Neural cell (in vitro differentiated cells): ENCODE data around the gene MDM1.

Source experiments
- EP300 ChIP-seq: fragments of 450-650 bp; conservative IDR thresholded peaks from 2 replicates; pipeline ENCODE4 v1.6.1; 2014; ENCODE audit warnings: antibody characterized with exemption, mild to moderate bottlenecking, moderate library complexity; ENCODE audit not compliant: poor library complexity, severe bottlenecking
- EZH2 ChIP-seq: fragments of 200-600, 300-800 bp; shearing (Covaris generic), sonication (generic); IDR thresholded peaks from 2 replicates; pipeline ENCODE4 v1.6.1; 2014; ENCODE audit warnings: antibody characterized with exemption, low read length, borderline replicate concordance, mild to moderate bottlenecking; ENCODE audit not compliant: insufficient read depth, poor library complexity, severe bottlenecking
- SMC3 ChIP-seq: fragments of 450-650 bp; conservative IDR thresholded peaks from 2 replicates; pipeline ENCODE4 v1.6.1; 2014; ENCODE audit warnings: antibody characterized with exemption, mild to moderate bottlenecking, moderate library complexity; ENCODE audit not compliant: poor library complexity
- TF ChIP-seq, protein P1 (sequence below): fragments of 450-650 bp; IDR thresholded peaks from 2 replicates; pipeline ENCODE4 v1.5.1; 2014; ENCODE audit warnings: antibody characterized with exemption, mild to moderate bottlenecking, moderate library complexity; ENCODE audit not compliant: poor library complexity, severe bottlenecking

DNA sequence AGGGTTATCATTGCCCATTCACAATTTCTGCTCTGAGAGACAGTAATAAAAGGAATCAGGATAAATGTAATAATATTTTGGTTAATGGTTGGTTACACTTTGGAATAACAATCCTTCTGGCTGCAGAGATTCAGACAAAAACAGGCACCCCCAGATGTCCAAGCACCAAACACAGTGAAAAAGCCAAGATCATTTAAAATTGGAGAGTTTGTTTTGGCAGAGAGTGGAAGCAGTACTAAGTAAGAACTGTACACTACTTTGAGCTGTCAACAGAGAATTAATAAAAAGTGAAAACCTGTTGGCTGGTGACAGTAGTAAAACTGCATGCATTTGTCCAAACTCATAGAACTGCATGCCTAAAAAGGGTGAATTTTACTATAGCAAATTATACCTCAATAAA is 63.2 kb downstream of the MDM1 start:
- TF ChIP-seq EZH2: no peak
- TF ChIP-seq EP300: no peak
- TF ChIP-seq, protein P1, sequence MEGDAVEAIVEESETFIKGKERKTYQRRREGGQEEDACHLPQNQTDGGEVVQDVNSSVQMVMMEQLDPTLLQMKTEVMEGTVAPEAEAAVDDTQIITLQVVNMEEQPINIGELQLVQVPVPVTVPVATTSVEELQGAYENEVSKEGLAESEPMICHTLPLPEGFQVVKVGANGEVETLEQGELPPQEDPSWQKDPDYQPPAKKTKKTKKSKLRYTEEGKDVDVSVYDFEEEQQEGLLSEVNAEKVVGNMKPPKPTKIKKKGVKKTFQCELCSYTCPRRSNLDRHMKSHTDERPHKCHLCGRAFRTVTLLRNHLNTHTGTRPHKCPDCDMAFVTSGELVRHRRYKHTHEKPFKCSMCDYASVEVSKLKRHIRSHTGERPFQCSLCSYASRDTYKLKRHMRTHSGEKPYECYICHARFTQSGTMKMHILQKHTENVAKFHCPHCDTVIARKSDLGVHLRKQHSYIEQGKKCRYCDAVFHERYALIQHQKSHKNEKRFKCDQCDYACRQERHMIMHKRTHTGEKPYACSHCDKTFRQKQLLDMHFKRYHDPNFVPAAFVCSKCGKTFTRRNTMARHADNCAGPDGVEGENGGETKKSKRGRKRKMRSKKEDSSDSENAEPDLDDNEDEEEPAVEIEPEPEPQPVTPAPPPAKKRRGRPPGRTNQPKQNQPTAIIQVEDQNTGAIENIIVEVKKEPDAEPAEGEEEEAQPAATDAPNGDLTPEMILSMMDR: no peak
- TF ChIP-seq SMC3: no peak
